Breast epithelium (tissue), 4 donors: ENCODE measurements around the gene PCDHGB2. TPM values are rescaled to one million over a fixed set of nuclear protein-coding genes. Genes with fewer than 3 reads are reported as not detected.

Experiments used
- DNase-seq, 2 donors: peaks; one replicate each; pipeline ENCODE4 v3.0.0-alpha.2; 2019; ENCODE audit warnings: low spot score in 2 of 2
- H3K27ac ChIP-seq, 2 donors: fragments of 200-600 bp; sonication (generic) in 1 of 2; one replicate each; pipeline ENCODE4 v1.5.1; 2016 to 2019; ENCODE audit warnings: mild to moderate bottlenecking in 1 of 2
- H3K27me3 ChIP-seq, 2 donors: fragments of 200-600 bp; sonication (generic) in 1 of 2; one replicate each; pipeline versions ENCODE4 v1.5.1 to v1.6.0; 2017 to 2019; ENCODE audit warnings: control low read depth in 1 of 2, mild to moderate bottlenecking in 1 of 2
- H3K36me3 ChIP-seq: fragments of 200-600 bp; one replicate; pipeline ENCODE4 v1.5.1; 2019
- H3K4me1 ChIP-seq, 2 donors: fragments of 200-600 bp; sonication (generic); one replicate each; pipeline ENCODE4 v1.5.1; 2016 to 2019; ENCODE audit warnings: control low read depth in 1 of 2
- H3K4me3 ChIP-seq, 3 donors: fragments of 200-600 bp; sonication (generic); 1 replicate in 2 of 3; 2 replicates in 1 of 3; pipeline ENCODE4 v1.5.1; 2016 to 2019; ENCODE audit warnings: mild to moderate bottlenecking in 3 of 3, moderate library complexity in 2 of 3
- H3K9me3 ChIP-seq, 2 donors: fragments of 200-600 bp; sonication (generic) in 1 of 2; one replicate each; pipeline ENCODE4 v1.5.1; 2016 to 2019; ENCODE audit warnings: control low read depth in 1 of 2
- CTCF ChIP-seq, 3 donors: fragments of 450-650 bp; IDR thresholded peaks; one replicate each; pipeline ENCODE4 v1.5.1; 2016 to 2017; ENCODE audit warnings: antibody characterized with exemption in 3 of 3, mild to moderate bottlenecking in 3 of 3, moderate library complexity in 3 of 3
- POLR2A ChIP-seq: fragments of 450-650 bp; IDR thresholded peaks from one replicate; pipeline ENCODE4 v1.6.1; 2016; ENCODE audit warnings: antibody characterized with exemption, mild to moderate bottlenecking, moderate library complexity
- POLR2AphosphoS5 ChIP-seq, 3 donors: sonication (generic); formaldehyde crosslinking; IDR thresholded peaks; one replicate each; pipeline ENCODE4 v1.6.1; 2017; ENCODE audit warnings: antibody characterized with exemption in 3 of 3
- intact Hi-C: fragments of 100-400 bp; cut with DNase I; formaldehyde crosslinking; loops from one replicate; pipeline ENCODE4 v1.15.1; 2023; ENCODE audit warnings: low total_unique reads
- total RNA-seq, 3 donors: library from RNA; depleted of rRNA; stranded (reverse); fragments of >200 nt; gene quantifications; one replicate each; pipeline ENCODE4 v1.1.0, GENCODE V29; 2016

Gene PCDHGB2
- total RNA-seq, 3 donors from 2014 or later = 6.2 to 10.5 (median 7.8) TPM

- Histone ChIP-seq H3K27me3 (no peaks in the 10 kb centered on the region), H3K36me3 (no peaks in the 10 kb centered on the region), H3K4me3 (peak overlapping the region in 1 of 3 donors; percentile 3), H3K9me3 (peaks cover 79 to 100% of the 10 kb centered on the region in 2 donors), H3K4me1 (no peaks in the 10 kb centered on the region), H3K27ac (no peak overlapping the region)
- no peak for TF ChIP-seq CTCF (IDR thresholded peaks at IDR 0.05)
- no peak for TF ChIP-seq POLR2A
- TF ChIP-seq POLR2AphosphoS5 (IDR thresholded peaks at IDR 0.05) = no peak
- no peak for DNase-seq
- intact Hi-C loops = loop anchor here (1.0 kb wide), 1 partner anchor 9 kb away; no protein-coding TSS in a partner anchor
These were observed 50.0 kb downstream of the PCDHGB2 start for GRCh38 chr5:141409598-141410306.

- H3K4me3 ChIP-seq = peak overlapping the region in 1 of 3 donors; percentile 18
- no peak overlapping the region for H3K27ac ChIP-seq
- TF ChIP-seq CTCF (IDR thresholded peaks at IDR 0.05) = no peak
- TF ChIP-seq POLR2AphosphoS5 (IDR thresholded peaks at IDR 0.05) = no peak
- no peaks in the 10 kb centered on the region for H3K36me3 ChIP-seq
- H3K9me3 ChIP-seq = peaks cover 72 to 99% of the 10 kb centered on the region in 2 donors
- no peaks in the 10 kb centered on the region for H3K27me3 ChIP-seq
- no peak for DNase-seq
- intact Hi-C loops = no loop called here
- no peaks in the 10 kb centered on the region for H3K4me1 ChIP-seq
These were observed 51.8 kb downstream of the PCDHGB2 start for GRCh38 chr5:141411575-141411974.

Other genes with a start within 250 kb of the PCDHGB2 start
- gene PCDHB4, start 238.2 kb upstream of the PCDHGB2 start, total RNA-seq = 1 to 10 TPM; 7.5 to 9.2 (median 7.7) TPM
- gene PCDHB5, start 224.8 kb upstream of the PCDHGB2 start, total RNA-seq = 1 to 10 TPM; 3.4 to 9.8 (median 6.4) TPM
- gene PCDHB6, start 209.9 kb upstream of the PCDHGB2 start, total RNA-seq = 1 to 10 TPM; 1.4 to 3.6 (median 2.2) TPM
- 1 to 10 TPM; 2.3 to 4.6 (median 3.4) TPM for gene PCDHB7, start 187.3 kb upstream of the PCDHGB2 start, total RNA-seq
- gene PCDHB8, start 182.2 kb upstream of the PCDHGB2 start, total RNA-seq = 1 to 10 TPM in 1 of 3 donors, under 1 TPM in 2; 0.73 to 4.6 (median 0.80) TPM
- gene PCDHB16, start 177.6 kb upstream of the PCDHGB2 start, total RNA-seq = 10 to 100 TPM in 1 of 3 donors, 1 to 10 TPM in 2; 4.3 to 11.8 (median 6.3) TPM
- gene PCDHB9, start 172.8 kb upstream of the PCDHGB2 start, total RNA-seq = 1 to 10 TPM; 2.2 to 4.6 (median 4.1) TPM
- gene PCDHB10, start 167.6 kb upstream of the PCDHGB2 start, total RNA-seq = 1 to 10 TPM; 3.8 to 4.8 (median 4.6) TPM
- 1 to 10 TPM; 2.3 to 4.6 (median 2.7) TPM for gene PCDHB11, start 160.4 kb upstream of the PCDHGB2 start, total RNA-seq
- 1 to 10 TPM; 3.7 to 5.2 (median 5.0) TPM for gene PCDHB12, start 151.3 kb upstream of the PCDHGB2 start, total RNA-seq
- 1 to 10 TPM; 3.7 to 5.9 (median 4.8) TPM for gene PCDHB13, start 146.1 kb upstream of the PCDHGB2 start, total RNA-seq
- 1 to 10 TPM; 4.2 to 5.9 (median 5.9) TPM for gene PCDHB14, start 136.7 kb upstream of the PCDHGB2 start, total RNA-seq
- gene PCDHB15, start 114.6 kb upstream of the PCDHGB2 start, total RNA-seq = 1 to 10 TPM; 1.6 to 4.2 (median 3.3) TPM
- gene SLC25A2, start 55.9 kb upstream of the PCDHGB2 start, total RNA-seq = 1 to 10 TPM in 1 of 3 donors, under 1 TPM in 2; 0.64 to 2.0 (median 0.98) TPM
- 10 to 100 TPM; 59.2 to 96.2 (median 68.2) TPM for gene TAF7, start 39.2 kb upstream of the PCDHGB2 start, total RNA-seq
- 1 to 10 TPM in 2 of 3 donors, under 1 TPM in 1; 0.80 to 1.3 (median 1.2) TPM for gene PCDHGA1, start 29.5 kb upstream of the PCDHGB2 start, total RNA-seq
- gene PCDHGA2, start 21.2 kb upstream of the PCDHGB2 start, total RNA-seq = 1 to 10 TPM; 4.6 to 8.6 (median 6.2) TPM
- 1 to 10 TPM; 4.3 to 5.9 (median 5.0) TPM for gene PCDHGA3, start 16.2 kb upstream of the PCDHGB2 start, total RNA-seq
- gene PCDHGB1, start 9.9 kb upstream of the PCDHGB2 start, total RNA-seq = 1 to 10 TPM; 2.7 to 5.9 (median 5.1) TPM
- 10 to 100 TPM in 1 of 3 donors, 1 to 10 TPM in 2; 5.3 to 12.1 (median 6.4) TPM for gene PCDHGA4, start 5.0 kb upstream of the PCDHGB2 start, total RNA-seq
- gene PCDHGA5, start 4.2 kb downstream of the PCDHGB2 start, total RNA-seq = 1 to 10 TPM; 5.4 to 9.4 (median 8.8) TPM
- gene PCDHGB3, start 10.2 kb downstream of the PCDHGB2 start, total RNA-seq = 10 to 100 TPM in 1 of 3 donors, 1 to 10 TPM in 2; 5.3 to 10.2 (median 8.6) TPM
- gene PCDHGA6, start 13.9 kb downstream of the PCDHGB2 start, total RNA-seq = 1 to 10 TPM; 4.0 to 8.5 (median 8.3) TPM
- 10 to 100 TPM in 1 of 3 donors, 1 to 10 TPM in 2; 3.7 to 10.8 (median 10.0) TPM for gene PCDHGA7, start 22.7 kb downstream of the PCDHGB2 start, total RNA-seq
- gene PCDHGB4, start 27.7 kb downstream of the PCDHGB2 start, total RNA-seq = 10 to 100 TPM in 1 of 3 donors, 1 to 10 TPM in 2; 5.3 to 10.5 (median 8.9) TPM
- 1 to 10 TPM; 2.6 to 7.2 (median 6.0) TPM for gene PCDHGA8, start 32.6 kb downstream of the PCDHGB2 start, total RNA-seq
- gene PCDHGB5, start 38.0 kb downstream of the PCDHGB2 start, total RNA-seq = 10 to 100 TPM in 2 of 3 donors, 1 to 10 TPM in 1; 7.5 to 20.6 (median 19.8) TPM
- 10 to 100 TPM in 2 of 3 donors, 1 to 10 TPM in 1; 7.8 to 16.7 (median 13.8) TPM for gene PCDHGA9, start 42.8 kb downstream of the PCDHGB2 start, total RNA-seq
- gene PCDHGB6, start 48.0 kb downstream of the PCDHGB2 start, total RNA-seq = 10 to 100 TPM in 2 of 3 donors, 1 to 10 TPM in 1; 8.8 to 12.8 (median 10.8) TPM
- 10 to 100 TPM in 2 of 3 donors, 1 to 10 TPM in 1; 7.2 to 10.7 (median 10.5) TPM for gene PCDHGA10, start 53.0 kb downstream of the PCDHGB2 start, total RNA-seq
- 10 to 100 TPM; 15.4 to 21.3 (median 16.0) TPM for gene PCDHGB7, start 57.7 kb downstream of the PCDHGB2 start, total RNA-seq
- gene PCDHGA11, start 61.1 kb downstream of the PCDHGB2 start, total RNA-seq = 1 to 10 TPM; 5.0 to 9.8 (median 9.7) TPM
- gene PCDHGA12, start 70.5 kb downstream of the PCDHGB2 start, total RNA-seq = 10 to 100 TPM in 2 of 3 donors, 1 to 10 TPM in 1; 9.8 to 12.0 (median 11.1) TPM
- gene PCDHGC3, start 116.0 kb downstream of the PCDHGB2 start, total RNA-seq = 10 to 100 TPM; 29.6 to 41.6 (median 35.1) TPM
- 1 to 10 TPM; 2.6 to 6.2 (median 6.0) TPM for gene PCDHGC4, start 125.0 kb downstream of the PCDHGB2 start, total RNA-seq
- 1 to 10 TPM; 2.1 to 3.5 (median 3.3) TPM for gene PCDHGC5, start 129.1 kb downstream of the PCDHGB2 start, total RNA-seq